Omental fat pad (tissue), 4 donors: Measurements from ENCODE around the gene CLASP1. TPM values are rescaled to one million over a fixed set of nuclear protein-coding genes. Genes with fewer than 3 reads are reported as not detected.

ENCODE experiments used
- ATAC-seq: fragments of 150-250 bp; one replicate; pipeline ENCODE4 v1.9.1; 2016; ENCODE audit warnings: mild to moderate bottlenecking, moderate library complexity; ENCODE audit not compliant: low FRiP score
- DNase-seq: peaks from one replicate; pipeline ENCODE4 v3.0.0-alpha.2; 2019; ENCODE audit warnings: low spot score
- total RNA-seq, 4 donors: library from RNA; depleted of rRNA; stranded (reverse); fragments of >200 nt; gene quantifications; one replicate each; pipeline ENCODE4 v1.1.0, GENCODE V29; 2016
- TF ChIP-seq, protein P1 (sequence below), 3 donors: fragments of 450-650 bp; IDR thresholded peaks; one replicate each; pipeline ENCODE4 v1.5.1; 2016 to 2017; ENCODE audit warnings: antibody characterized with exemption in 3 of 3, mild to moderate bottlenecking in 3 of 3, moderate library complexity in 2 of 3

Gene CLASP1
- total RNA-seq, 4 donors from 2014 or later, result 56.2 to 114 (median 64.5) TPM

DNA sequence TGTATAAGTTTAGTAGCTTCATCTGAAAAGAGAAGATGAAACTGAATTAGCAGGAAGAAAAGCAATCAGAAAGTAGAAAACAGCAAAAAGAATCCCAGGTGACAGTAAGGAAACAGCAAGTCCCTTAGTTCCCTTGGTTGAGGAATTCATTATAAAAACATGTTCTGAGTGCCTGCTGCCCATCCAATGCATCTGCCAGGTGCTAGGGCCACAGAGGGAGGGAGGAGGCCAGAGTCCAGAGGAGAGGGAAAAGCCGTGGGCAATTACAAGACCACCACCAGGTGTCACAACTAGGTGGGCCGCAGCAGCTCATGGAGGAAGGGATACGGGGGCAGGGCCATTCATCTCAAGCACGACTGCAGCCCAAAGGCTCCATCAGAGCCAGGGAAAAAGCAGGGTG is 308.3 kb downstream of the CLASP1 start:
- DNase-seq (no peak), ATAC-seq (no peak)
- TF ChIP-seq, protein P1, sequence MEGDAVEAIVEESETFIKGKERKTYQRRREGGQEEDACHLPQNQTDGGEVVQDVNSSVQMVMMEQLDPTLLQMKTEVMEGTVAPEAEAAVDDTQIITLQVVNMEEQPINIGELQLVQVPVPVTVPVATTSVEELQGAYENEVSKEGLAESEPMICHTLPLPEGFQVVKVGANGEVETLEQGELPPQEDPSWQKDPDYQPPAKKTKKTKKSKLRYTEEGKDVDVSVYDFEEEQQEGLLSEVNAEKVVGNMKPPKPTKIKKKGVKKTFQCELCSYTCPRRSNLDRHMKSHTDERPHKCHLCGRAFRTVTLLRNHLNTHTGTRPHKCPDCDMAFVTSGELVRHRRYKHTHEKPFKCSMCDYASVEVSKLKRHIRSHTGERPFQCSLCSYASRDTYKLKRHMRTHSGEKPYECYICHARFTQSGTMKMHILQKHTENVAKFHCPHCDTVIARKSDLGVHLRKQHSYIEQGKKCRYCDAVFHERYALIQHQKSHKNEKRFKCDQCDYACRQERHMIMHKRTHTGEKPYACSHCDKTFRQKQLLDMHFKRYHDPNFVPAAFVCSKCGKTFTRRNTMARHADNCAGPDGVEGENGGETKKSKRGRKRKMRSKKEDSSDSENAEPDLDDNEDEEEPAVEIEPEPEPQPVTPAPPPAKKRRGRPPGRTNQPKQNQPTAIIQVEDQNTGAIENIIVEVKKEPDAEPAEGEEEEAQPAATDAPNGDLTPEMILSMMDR (IDR thresholded peaks at IDR 0.05), result no peak

DNA sequence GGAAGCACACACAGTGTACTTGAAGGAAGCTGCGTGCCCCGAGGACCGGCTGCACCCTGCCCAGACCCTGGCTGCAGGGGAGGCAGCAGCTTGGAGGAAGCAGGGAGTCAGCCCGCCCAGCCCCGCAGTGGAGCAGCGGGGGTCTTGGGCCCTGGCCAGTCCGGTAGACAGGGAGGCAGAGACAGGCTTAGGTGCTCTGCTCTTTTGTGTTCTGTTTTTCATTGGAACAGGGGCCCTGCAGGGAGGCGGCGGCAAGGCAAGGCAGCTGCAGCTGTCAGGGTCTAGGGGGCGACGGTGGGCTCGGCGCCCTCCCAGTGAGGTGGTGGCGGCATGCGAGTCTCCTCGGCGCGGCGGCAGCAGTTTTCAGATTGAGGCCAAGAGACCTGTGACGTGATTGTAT is 311.0 kb downstream of the CLASP1 start:
- TF ChIP-seq, protein P1 (IDR thresholded peaks at IDR 0.05), result no peak
- ATAC-seq (no peak), DNase-seq (no peak)

DNA sequence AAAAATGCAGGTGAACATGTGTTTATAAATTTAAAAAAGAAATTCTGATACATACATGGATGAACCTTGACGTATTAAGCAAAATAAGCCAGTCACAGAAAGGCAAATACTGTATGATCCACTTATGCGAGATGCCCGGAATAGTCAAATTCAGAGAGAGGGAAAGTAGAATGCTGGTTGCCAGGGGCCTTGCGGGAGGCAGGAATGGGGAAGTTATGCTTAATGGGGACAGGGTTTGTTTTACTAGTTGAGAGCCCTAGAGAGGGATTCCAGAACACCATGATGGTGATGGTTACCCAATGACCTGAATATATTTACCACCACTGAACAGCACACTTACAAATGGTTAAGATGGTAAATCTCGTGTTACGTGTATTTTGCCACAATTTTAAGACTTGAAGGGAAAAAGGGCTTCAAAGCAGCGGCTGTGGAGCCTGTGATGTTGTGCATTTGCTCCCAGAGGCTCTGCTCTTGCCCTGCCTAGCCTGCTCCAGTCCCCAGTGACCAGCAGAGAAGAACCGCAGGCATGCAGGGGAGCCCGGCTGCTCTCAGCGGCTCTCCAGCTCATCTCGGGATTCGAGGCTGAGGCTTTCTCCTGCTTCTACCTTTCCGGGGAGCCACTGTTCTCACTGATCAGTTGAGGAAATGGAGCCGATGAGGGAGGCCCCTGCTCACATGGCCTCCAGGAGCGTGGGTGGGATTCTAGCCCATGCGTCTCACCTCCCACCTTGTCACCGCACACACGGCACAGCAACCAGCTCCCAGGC is 312.6 kb downstream of the CLASP1 start:
- DNase-seq (no peak), ATAC-seq (no peak)
- TF ChIP-seq, protein P1 (IDR thresholded peaks at IDR 0.05), result no peak

DNA sequence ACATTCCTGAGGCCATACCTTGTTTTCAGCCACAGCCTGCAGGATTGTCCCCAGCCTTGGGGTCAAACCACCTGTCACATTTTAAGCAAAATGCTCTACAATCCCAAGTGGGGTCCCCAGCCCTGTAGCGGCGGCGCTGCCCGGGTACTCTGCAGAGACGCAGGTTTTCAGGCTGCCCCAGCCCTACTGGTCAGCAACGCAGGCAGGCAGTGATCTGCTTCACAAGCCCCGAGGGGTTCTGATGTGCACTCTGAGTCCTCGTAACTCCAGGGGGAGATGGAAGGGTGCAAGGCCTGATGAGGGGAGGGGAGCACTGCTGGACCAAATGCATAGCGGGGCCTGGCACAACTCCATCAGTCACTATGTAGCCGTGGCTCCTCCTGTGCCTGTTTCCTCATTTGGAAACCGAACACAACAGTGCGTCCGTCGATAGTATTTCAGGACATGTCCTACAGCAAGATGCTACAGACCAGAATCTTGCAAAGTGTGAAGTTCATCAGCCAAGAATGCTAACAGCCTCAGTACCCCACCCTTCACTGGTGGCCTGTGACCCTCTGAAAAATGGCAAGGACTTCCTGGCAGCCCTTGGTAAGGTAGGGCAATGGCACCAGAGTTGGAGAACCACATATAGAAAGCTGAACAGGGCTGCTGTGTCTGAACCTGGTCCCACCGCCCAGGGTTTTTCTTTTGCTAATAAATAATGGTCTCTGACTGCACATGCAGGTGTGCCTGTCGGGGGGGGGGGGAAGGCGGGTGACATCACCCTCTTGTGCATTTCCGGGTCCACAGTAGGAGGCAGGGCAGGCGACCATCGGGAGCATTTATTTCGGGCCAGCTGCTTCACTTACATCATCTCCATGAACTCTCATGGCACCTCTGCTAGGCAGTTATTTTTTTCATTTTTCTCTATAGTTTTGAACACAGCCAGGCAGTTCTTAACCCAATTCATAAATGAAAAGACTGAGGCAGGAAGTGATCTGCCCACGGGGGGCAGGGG is 313.7 kb downstream of the CLASP1 start:
- TF ChIP-seq, protein P1 (IDR thresholded peaks at IDR 0.05), result no peak
- ATAC-seq (no peak), DNase-seq (no peak)

DNA sequence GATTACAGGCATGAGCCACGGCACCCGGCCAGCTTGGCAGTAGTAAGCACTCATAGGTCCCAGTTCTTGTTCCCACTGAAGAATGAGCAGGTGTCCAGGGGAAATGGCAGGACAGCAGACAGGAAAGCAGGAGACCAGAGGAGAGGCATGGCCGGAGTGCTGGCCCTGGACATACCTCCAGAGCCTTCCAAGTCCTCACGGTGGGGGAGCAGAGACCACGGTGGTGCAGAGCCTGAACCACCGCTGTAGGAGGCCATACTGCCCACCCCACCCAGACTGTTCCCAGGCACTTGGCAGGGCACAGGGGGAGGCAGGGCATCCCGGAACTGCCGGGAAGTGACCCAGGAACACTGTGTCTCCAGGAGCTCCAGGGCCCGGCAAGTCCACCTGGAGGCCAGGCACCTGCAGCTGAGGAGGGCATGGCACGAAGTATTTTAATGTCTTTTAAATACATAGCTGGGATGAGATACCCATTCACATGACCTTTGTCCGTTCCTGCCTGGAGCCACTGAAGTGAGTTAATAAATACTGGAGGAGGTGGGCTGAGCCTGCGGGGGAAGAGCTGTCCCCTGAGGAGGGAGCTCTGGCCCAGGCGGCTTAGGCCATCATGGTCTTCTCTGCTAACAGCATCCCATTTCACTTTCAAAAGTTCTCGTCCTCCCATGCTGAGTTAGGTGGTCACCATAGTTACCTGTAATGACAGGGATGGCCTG is 314.5 kb downstream of the CLASP1 start:
- TF ChIP-seq, protein P1 (IDR thresholded peaks at IDR 0.05), result no peak
- ATAC-seq, result no peak
- no peak for DNase-seq

DNA sequence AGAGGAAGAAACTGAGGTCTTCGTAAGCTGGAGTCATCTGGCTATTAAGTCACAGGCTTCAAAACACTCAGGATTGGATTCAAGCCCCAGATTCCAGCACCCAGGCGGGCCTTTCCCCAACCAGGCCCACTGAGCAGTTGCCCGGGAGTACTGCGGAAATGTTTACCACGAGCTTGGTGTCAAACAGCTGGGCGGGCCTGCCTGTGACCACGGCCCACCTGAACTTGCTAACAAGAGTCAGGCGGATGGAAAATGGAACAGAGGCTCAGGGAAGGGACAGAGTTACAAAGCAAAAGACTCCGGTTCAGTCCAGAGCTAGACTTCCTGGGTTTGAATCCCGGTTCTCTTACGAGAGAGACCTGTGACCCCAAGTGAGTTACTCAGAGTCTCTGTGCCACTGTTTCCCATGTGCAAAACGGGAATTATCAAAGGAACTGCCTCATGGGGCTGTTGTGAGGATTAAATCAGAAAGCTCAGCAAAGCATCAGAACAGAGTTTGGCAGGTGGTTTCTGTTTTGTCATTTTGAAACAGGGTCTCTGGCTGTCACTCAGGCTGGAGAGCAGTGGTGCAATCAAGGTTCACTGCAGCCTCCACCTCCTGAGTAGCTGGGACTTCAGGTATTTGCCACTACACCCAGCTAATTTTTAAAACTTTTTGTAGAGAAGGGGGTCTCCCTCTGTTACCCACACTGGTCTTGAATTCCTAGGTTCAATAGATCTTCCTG is 315.3 kb downstream of the CLASP1 start:
- no peak for ATAC-seq
- DNase-seq, result no peak

More for the DNA sequence above, 315.3 kb downstream of the CLASP1 start:
- TF ChIP-seq, protein P1 (IDR thresholded peaks at IDR 0.05), result no peak
